ENCODE results near the gene RSBN1L.
"Not testable (repeated sequence)": the region's sequence is repeated elsewhere in the genome, so short reads cannot be mapped to it uniquely, and the experiment has no call there.

RSBN1L gene

DNA sequence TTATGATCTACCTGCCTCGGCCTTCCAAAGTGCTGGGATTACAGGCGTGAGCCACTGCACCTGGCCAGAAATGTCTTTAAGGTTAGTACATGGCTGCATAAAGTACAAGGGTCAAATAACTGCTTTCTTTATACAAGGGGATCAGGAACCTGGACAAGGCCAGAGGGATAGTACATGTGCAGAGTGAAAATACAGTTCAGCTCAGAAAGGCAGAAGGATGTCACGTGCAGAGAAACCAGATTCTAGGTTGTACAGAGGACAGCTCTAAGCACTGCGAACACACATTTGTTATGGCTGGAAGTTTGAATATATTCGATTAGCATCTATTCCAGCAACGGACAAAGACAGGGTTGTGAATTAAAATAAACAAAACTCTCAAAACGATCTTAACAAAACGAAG, 6.0 kb upstream of the RSBN1L start:
- DNase-seq, result no peak

DNA sequence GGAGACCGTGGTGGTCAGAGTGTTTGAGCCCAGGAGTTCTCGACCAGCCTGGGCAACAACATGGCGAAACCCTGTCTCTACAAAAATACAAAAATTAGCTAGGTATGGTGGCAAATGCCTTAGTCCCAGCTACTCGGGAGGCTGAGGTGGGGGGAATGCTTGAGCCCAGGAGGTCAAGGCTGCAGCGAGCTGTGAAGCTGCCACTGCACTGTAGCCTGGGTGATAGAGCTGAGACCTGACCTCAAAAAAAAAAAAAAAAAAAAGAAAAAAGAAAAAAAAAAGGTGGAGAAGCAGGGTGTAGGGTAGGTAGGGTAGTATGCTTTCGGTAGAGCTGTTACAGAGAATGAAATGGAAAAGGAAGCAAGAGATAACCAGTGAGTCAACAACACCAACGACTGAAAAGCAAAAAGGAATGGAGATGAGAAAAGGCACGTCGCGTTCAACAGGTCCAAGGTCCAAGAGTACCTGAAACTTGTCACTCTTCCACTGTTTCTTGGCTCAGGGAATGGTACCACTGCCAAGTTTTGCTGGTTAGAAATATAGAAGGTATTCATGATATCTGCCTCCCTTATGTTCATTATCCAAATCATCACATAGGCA, 4.3 kb upstream of the RSBN1L start:
- DNase-seq, result no peak

DNA sequence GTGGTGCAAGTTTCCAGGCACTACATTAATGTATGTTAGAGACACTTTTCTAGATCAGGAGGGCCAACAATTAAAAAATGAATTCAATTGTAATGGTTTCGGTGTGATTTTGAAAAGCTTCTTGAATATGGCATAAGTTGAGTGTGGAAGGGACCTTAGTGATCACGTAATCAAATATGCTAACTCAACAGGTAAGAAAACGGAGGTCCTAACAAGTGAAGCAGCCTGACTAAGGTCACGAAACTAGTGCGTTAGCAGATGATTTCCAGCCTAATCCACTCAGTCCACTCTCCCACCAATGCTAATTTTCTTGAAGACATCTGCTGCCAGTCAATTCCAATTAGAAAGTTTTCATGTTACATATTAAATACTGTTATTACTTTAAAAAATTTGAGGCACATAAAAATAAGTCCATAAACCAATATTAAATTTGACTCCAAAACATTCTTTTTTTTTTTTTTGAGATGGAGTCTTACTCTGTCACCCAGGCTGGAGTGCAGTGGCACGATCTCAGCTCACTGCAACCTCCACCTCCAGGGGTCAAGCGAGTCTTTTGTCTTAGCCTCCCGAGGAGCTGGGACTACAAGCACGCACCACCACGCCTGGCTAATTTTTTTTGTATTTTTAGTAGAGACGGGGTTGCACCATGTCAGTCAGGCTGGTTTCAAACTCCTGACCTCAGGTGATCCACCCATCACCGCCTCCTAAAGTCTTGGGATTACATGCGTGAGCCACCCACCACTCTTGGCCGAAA, 2.3 kb upstream of the RSBN1L start:
- no peak for DNase-seq

DNA sequence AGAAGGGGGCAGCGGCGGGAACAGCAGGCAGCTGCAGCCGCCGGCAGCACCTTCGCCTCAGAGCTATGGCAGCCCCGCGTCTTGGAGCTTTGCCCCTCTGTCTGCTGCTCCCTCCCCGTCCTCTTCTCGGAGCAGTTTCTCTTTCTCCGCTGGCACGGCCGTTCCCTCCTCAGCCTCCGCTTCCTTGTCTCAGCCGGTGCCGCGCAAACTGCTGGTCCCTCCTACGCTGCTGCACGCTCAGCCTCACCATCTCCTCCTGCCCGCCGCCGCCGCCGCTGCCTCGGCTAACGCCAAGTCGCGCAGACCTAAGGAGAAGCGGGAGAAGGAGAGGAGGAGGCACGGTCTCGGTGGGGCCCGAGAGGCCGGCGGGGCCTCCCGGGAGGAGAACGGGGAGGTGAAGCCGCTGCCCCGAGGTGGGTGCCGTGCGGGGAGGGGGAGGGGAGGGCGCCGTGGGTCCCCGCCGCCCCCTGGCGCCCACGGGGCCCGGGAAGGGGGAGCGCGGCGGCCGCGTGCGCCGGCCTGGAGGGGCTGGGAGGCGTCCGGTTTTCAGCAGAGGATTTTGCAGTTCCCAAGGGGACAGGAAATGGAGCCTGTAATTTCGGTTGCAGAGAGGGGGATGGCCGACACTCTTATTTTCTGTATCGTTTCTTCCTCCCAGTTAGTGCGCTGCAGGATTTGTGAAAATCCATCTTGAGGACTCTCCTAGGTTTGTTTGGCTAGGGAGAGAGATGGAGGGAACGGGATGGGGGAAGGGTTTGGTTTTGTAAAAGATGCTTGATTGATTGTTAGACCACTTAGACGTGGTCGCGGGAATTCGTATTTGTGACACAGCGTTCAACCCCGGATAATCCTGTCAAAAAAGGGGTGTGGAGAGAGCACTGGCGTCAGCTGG, 630 bp downstream of the RSBN1L start:
- DNase-seq, result peak in 1 of 2 experiments; percentile 65

DNA sequence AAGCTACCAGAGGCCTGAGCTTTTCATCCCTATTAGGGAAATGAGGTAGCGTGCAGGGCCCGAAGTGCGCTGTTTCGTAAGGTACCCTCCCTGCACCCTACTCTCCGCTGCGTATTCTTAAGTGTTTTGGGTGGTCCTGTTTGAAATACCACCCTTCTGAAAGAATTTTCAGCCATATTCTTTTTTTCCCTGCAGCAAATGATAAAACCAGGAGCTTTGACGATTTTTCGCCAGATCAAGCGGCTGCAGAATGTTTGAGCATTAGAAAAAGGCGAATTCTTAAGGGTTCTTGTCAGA, 1.2 kb downstream of the RSBN1L start:
- DNase-seq, result no peak

DNA sequence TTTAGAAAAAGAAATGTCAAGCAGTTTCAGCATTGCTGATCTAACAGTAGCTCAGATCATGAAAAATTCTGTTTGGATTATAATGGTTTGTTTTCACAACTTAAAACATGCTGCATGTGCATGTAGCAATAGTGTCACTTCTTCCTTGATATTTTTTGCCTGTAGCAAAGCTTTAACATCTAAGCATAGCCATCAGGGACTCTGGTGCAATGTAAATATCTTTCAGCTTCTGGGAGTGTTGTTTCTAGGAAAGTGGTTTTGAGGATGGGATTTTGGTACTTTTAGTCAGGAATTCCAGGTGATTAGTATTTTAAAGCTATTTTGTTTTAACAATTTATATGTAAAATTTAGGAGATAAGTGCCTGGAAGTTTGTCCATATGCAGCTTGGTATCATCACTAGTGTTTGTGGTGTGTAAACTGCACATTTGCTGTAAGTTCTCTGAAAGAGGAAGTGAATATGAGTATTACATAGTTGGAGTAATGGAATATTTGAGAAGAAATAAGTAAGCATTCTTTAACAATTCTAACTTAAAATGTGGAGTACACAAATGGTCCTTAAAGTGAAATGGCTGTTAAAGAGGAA, 1.9 kb downstream of the RSBN1L start:
- DNase-seq, result no peak

DNA sequence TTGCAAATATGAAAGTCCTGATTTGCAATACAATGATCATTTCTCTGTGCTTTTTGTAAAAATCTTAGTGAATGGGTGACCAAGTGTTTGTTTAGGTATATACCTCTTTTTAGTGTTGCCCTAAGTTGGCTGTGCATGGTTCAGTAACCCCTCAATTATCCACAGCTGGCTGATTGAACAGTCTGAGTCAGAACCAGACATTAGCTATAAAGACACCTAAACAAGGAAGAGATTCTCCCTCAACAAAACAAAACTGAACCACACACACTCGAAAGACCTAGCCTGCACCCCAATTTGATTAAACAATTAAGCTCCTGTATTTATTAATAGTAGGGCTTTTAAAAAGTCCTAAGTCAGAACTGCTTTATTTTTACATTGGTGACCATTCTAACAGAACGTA, 2.8 kb downstream of the RSBN1L start:
- no peak for DNase-seq

DNA sequence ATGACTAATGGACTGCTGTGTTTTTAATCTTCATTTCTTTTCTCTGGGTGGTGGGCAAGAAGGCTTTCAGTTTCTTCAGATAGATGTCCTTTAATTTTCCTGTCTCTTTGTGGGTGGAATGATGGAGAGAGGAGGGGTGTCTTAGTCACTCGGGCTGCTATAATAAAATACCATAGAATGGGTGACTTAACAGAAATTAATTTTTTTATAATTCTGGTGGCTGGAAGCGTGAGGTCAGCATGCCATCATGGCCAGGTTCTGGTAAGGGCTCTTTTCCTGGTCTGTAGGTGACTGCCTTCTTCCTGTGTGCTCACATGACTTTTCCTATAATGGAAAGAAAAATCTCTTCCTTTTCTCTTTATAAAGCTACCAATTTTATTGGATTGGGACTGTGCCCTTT, 6.3 kb downstream of the RSBN1L start:
- no peak for DNase-seq

DNA sequence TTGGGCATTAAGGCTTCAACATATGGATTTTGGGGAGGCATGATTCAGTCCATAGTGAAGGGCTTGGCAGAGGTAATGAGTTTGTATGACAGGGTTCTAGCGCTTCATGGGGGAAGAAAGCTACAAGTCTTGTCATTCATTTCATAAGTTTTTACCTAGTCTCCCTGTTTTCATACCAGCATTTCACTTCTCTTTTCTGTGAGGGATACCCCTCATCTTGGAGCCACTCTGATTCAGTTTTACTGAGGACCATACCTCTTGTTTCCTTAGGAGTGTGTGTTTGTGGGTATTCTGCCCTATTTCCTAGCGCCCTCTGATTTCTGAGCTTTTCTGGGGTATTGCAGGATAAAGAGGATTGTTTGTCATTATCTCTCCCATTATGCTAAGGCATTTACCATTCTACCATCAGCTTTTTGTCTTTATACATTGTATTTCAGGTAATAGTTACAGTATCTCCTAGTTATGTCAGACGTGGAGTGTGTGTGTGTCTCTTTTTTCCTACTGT, 6.8 kb downstream of the RSBN1L start:
- no peak for DNase-seq

DNA sequence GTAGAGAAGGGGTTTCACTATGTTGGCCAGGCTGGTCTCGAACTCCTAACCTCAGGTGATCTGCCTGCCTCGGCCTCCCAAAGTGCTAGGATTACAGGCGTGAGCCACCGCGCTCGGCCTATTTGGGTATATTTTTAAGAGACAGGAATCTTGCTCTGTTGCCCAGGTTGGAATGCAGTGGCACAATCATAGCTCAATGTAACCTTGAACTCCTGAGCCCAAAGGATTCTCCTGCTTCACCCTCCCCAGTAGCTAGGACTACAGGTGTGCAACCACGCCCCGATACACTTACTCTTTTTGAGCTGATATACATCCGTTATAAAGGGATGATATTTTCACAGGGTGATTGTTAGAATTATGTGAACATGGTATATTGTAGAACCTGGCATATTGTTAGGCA, 7.4 kb downstream of the RSBN1L start:
- DNase-seq, result not testable (repeated sequence)

DNA sequence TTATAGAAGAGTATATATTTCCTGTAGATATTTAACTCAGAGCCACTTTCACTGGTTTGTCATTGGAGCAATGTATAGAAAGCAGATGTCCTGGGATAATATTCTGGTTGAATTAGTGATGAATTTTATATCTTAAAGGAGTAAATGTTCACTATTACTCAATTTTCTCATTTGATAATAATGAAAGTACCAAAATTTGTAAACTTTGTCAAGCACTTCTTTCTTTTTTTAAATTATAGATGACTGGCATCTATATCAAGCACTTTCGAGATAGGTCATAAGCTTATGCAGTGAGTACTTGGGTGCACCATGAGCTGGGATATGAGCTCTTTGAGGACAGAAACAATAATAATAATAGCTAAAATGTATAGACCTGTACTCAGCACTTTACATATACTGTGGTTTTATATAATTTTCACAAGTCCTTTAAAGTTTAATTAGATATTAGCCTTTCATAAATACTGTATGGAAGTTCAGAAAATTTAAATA, 11.3 kb downstream of the RSBN1L start:
- DNase-seq, result no peak

DNA sequence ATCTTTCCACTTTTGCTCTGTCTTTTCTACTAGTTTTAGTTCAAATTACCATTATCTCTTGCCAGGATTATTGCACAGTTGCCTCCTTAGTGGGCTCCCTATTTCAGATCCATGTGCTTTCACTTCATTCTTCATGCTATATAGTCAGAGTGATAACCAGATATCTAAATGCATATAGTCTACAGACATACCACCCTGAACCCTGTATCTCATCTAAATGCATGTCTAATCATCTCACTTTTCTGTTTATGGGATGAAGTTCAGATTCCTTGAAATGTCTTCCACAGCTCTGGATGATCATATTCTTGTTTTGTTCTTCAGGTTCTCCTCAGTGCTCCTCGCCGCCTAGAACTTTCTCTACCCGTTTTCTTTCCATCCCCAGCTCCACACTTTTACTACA, 13.8 kb downstream of the RSBN1L start:
- DNase-seq, result no peak

DNA sequence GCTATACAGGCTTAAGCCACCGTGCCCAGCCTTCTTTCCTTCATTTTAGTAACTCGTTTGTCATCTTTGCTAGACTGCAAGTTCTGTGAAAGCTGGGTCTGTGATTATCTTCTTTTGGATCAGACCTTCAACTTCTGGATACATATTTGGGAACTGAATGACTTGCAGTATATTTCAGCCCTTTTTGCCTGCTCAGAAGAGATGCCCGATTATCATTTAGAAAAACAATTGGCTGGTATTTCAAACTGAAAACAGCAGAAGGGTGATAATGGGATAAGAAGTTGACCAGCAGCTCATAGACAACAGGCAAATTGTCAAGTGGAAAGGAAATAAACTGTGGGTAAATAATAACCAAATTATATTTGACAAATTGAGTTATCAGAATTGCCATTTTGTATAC, 14.6 kb downstream of the RSBN1L start:
- DNase-seq, result no peak

DNA sequence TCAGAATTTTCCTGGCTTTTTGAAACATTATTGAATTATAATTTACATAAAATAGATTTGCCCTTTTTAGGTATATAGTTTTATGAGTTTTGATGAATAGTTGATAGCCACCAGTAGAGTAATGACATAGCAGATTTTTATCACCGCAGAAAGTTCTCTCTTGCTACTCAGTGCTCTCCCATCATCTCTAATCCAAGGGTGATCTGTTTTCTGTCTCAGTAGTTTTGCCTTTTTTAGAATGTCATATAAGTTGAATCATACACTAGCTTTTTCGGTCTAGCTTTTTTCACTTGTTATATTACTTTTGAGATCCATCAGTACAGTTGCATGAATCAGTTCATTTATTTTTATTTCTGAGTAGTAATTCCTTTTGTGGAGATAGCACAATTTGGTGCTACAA, 17.9 kb downstream of the RSBN1L start:
- DNase-seq, result no peak

DNA sequence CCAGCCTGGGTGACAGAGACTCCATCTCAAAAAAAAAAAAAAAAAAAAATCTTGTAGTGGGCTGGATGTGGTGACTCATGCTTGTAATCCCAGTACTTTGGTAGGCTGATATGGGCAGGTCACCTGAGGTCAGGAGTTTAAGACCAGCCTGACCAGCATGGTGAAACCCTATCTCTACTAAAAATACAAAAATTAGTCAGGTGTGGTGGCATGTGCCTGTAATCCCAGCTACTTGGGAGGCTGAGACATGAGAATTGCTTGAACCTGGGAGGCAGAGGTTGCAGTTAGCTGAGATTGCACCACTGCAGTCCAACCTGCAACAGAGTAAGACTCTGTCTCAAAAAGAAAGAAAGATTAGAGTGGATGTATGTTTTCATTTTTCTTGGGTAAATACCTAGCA, 18.7 kb downstream of the RSBN1L start:
- not testable (repeated sequence) for DNase-seq

DNA sequence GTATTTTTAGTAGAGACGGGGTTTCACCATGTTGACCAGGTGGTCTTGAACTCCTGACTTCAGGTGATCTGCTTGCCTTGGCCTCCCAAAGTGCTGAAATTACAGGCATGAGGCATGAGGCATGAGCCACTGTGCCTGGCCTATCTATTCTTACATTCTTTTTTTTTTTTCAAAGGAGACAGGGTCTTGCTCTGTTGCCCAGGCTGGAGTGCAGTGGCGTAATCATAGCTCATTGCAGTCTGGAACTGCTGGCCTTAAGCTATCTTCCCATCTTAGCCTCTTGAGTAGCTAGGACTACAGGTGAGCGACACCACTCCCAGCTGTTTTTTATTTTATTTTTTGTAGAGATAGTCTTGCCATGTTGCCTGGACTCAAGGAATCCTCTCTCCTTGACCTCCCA, 20.5 kb downstream of the RSBN1L start:
- DNase-seq, result no peak

DNA sequence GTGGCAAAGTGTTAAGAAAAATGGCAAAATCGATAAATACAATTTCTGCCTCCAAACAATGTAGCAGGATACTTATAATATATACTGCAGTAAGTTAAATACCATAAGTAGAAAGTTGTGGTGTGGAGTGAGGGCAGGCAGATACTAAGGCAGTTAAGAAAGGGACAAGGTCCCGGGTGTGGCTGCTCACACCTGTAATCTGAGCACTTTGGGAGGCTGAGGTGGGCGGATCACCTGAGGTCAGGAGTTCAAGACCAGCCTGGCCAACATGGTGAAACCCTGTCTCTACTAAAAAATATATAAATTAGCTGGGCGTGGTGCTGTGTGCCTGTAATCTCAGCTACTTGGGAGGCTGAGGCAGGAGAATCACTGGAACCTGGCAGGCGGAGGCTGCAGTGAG, 21.3 kb downstream of the RSBN1L start:
- not testable (repeated sequence) for DNase-seq

DNA sequence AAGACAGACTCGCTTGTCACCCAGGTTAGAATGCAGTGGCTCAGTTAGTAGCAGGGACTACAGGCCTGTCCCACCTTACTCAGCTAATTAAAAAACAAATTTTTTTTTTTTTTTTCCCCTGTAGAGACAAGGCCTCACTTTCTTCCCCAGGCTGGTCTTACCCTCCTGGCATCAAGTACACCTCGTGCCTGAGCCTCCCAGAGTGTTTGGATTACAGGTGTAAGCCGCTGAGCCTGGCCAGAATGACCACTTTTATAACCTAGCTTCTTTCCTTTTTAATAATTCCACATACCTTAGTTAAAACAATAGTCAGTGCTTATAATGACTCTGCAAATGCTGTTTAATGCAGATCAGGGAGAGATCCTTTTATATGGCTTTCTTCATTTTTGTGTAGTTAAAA, 31.3 kb downstream of the RSBN1L start:
- no peak for DNase-seq

DNA sequence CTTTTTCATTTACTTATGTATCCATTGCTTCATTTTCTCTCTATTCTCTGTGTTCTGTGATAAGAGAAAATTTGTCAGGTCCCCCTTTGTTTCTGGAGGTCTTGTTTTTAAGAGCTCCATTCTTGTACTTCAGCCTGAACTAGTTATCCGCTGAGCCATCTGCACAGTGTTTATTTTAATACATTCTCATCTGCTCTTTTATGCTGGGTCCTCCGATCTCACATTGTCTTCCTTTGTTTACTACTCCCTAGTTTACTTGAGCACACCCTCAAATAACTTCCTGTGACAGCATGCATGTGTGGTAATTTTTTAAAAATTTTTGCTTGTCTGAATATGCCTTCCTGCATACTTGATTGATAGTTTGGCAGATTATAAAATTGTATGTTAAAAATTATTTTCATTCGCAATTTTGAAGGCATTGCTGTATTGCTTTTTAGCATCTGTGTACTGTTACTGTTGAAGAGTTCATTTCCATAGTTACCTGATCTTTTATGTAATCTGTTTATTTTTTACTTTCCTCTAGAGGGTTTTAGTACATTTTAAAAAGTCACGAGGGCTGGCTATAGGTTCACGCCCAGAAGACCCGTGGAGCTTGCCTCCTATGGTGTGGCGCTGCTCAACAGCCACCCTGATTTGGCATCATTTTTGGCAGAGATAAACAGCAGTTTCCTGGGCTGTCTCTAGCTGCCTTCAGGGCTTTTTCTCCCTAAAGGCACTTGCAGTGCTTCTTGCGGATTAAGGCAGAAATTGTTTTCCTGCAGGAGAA, 31.9 kb downstream of the RSBN1L start:
- DNase-seq, result no peak

DNA sequence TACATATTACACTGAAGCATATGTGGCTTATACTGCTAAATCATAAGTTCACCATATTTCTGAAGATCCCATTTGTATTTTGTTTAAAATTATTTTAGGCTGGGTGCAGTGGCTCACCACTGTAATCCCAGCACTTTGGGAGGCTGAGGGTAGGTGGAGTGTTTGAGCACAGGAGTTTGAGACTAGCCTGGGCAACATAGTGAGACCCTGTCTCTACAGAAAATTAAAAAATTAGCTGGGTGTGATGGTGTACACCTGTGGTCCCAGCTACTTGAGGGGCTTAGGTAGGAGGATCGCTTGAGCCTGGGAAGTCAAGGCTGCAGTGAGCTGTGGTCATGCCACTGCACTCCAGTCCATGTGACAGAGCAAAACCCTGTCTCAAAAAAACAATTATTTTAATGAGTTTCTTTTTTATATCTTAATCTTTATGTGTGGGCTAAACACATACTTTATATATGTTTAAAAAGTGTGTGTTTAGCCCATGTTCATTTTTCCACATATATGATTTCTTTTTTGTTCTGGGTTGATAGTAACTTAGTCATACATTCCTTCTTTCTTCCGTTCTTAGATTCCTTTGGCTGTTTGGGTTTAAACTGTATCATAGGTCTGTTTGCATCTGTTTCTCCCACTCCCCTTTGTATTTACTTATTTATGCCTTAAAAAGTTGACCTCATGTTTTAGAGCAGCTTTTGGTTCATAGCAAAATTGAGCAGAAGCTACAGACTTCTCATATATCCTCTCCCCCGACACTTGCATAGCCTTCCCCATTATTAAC, 33.5 kb downstream of the RSBN1L start:
- DNase-seq, result no peak

DNA sequence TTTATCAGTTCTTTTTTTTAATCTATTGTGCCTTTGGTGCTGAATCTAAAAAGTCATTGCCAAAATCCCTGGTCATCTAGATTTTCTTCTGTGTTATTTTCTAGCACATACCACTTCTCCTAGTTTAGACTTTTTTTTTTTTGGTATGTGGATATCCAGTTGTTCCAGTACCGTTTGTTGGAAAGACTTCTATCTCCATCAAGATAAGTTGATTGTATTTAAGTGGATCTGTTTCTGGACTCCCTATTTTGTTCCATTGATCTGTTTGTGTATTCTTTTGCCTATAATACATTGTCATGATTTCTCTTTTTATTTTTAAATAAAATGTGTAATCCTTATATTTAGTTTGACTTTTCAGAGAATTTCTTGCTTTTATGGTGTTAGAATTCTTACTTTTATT, 35.5 kb downstream of the RSBN1L start:
- DNase-seq, result no peak
